ENCODE measurements around the gene UNG. TPM values are rescaled to one million over a fixed set of nuclear protein-coding genes. Genes with fewer than 3 reads are reported as not detected.
"Not testable (repeated sequence)": the region's sequence is repeated elsewhere in the genome, so short reads cannot be mapped to it uniquely, and the experiment has no call there.

Gene UNG
- total RNA-seq, 1 donor from 2014 or later: 40.8 TPM

GRCh38 chr12:109116611-109116949 is 19.2 kb downstream of the UNG start:
- DNase-seq (ENCODE audit: extremely low read depth, low read depth, low spot score): no peak

- no peak for DNase-seq (ENCODE audit: extremely low read depth, low read depth, low spot score)
Observed at GRCh38 chr12:109120095-109120494, 22.7 kb downstream of the UNG start.

DNA sequence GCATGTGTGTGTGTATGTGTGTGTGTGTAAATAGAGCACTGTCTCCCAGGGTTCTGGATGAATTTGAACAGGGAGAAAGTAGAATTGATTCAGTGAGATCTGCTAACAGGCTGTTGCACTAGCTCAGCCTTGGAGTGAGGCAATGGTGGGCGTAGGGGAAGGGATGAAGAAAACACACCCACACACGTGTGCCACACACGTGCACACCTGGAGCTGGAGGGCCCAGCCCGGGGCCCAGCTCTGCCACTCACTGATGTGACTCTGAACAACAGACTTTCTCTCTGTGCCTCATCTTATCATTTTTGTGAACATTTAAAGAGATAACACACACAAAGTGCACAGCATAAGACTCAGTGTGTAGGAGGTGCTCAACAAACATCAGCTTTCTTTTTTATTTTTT is 23.2 kb downstream of the UNG start:
- DNase-seq (ENCODE audit: extremely low read depth, low read depth, low spot score): no peak

GRCh38 chr12:109121346-109121880 is 24.0 kb downstream of the UNG start:
- no peak for DNase-seq (ENCODE audit: extremely low read depth, low read depth, low spot score)

GRCh38 chr12:109124878-109125648 is 27.7 kb downstream of the UNG start:
- DNase-seq (ENCODE audit: extremely low read depth, low read depth, low spot score): no peak

DNA sequence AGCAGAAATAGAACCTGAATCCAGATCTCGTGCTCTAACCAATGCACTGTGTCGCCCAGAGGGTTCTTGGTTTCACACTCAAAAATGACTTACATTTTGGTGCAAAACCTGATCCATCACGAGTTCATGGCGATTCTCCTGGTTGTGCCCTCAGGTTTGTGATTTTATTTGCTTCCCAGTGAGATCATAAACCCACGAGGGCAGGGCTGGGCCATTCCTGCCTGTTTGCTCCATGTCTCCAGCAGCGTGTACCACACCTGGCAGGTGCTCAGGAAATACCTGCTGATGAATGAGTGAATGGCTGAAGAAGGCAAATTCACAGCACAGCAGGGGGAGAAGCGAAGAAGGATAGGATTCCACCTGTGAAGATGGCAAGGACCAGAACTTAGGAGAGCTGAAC is 28.4 kb downstream of the UNG start:
- no peak for DNase-seq (ENCODE audit: extremely low read depth, low read depth, low spot score)

- no peak for DNase-seq (ENCODE audit: extremely low read depth, low read depth, low spot score)
Observed at GRCh38 chr12:109126784-109127183, 29.4 kb downstream of the UNG start.

DNA sequence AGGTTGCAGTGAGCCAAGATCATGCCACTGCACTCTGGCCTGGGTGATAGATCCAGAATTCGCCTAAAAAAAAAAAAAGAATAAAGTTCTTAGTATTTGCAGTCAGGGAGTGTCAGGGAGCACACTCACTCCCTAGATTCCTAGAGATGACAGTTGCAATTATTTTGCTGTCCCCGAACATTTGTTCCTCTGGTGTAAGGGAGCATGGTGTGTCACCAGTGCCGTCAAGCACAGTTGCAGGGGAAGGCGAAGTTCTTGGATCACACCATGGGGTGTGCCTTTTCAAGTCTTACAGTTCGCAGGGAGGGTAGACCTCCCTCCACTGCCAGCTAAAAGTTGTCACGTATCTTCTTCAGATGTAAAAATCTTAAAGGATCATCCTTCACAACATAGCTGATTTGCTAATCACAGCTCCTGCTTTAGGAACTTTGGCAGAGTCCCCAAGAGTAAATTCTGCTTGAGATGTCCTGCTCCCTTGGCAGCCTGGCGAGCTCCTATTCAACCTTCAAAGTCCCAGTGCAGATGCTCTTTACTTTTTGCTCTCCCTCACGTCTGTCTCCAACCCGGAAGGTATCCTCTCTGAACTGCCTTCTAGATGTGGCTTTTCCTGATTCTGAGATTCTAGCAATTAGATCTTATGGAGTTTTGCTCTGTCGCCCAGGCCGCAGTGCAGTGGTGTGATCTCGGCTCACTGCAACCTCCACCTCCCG is 30.3 kb downstream of the UNG start:
- DNase-seq (ENCODE audit: extremely low read depth, low read depth, low spot score): no peak

GRCh38 chr12:109130297-109131153 is 33.1 kb downstream of the UNG start:
- no peak for DNase-seq (ENCODE audit: extremely low read depth, low read depth, low spot score)

DNA sequence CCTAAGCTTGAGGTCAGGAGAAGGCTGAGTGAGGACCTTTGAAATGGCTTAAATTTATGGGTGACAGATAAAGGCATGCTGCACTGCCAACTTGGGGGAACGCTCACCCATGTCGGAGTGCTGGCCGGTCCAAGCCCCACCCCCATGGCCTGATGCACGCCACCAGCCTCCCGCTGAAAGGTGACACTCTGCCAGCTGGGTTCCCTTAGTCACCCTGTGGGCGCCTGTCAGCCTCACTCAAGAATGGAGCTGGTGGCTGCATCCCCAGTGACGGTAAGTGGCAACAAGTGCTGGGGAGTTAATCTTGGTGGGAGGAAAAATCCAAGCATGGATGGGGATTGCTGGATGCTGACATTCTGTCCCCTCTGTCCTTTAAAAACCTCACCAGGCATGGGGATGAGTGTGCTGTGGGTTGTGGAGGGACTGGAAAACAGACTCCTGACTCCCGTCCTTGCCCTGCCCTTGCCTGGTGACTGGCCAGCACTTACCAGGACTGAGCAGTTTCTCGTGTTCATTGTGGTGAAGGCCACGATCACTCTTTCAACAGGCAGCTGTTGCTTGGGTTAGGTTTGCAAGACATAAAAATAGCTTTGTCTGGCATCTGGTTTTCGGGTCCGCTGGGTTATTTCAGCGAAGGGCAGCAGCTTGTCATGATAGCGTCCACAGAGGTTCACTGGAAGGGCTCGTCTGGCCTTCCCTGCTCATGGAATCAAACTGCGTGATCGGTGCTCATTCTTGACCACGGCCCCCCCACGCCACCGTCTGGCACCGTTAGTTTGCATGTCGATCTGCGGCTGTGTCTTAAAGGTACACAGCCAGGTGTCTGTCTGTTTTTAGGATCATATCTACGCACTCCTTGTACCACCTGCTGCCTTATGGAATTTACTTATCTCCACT is 34.0 kb downstream of the UNG start:
- DNase-seq (ENCODE audit: extremely low read depth, low read depth, low spot score): no peak

DNA sequence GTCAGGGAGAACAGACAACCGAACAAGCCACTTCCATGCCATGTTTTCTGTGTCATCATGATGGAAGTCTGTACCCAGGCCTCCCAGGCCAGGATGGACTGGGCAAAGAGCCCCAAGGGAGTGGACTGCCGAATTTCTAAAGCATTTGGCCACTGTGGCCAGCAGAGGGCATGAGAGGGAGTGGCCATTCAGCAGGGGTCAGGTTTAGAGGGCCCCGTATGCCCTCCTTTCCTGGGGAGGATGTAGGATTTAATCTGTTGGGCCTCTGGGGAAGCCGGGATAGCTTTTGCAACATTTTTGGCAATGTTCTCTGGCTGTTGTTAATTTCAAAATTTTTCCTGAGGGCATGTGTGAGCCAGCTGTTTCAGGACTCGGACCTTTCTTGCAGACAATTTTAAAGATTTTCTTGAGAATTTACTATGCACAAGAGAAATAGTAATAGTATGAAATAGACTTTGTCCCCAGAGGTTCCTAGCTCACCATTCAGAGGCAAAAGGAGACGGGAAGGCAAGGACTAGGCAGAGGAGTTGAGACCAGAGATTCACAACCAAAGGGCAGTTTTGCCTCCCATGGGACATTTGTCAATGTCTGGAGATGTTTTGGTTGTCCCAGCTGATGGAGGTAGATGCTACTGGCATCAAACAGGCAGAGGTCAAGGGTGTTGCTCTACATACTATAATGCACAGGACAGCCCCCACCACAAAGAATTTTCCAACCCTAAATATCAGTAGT is 37.0 kb downstream of the UNG start:
- DNase-seq (ENCODE audit: extremely low read depth, low read depth, low spot score): no peak

DNA sequence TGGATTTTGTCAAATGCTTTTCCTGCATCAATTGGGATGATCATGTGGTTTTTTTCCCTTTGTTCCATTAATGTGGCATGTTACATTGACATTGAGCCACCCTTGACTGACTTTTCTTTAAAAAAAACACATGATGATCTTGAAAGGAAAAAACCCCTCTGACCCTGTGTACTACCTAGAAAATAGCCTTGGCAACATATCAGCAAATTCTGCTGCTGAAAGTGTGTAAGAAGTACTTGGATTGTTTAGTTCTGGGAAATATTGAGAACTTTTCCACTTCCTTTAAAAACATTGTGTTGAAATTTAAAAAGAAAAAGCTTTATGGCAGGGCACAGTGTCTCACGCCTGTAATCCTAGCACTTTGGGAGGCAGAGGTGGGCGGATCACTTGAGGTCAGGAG is 39.7 kb downstream of the UNG start:
- no peak for DNase-seq (ENCODE audit: extremely low read depth, low read depth, low spot score)

- DNase-seq (ENCODE audit: extremely low read depth, low read depth, low spot score): no peak
Observed at GRCh38 chr12:109139360-109139759, 42.0 kb downstream of the UNG start.

DNA sequence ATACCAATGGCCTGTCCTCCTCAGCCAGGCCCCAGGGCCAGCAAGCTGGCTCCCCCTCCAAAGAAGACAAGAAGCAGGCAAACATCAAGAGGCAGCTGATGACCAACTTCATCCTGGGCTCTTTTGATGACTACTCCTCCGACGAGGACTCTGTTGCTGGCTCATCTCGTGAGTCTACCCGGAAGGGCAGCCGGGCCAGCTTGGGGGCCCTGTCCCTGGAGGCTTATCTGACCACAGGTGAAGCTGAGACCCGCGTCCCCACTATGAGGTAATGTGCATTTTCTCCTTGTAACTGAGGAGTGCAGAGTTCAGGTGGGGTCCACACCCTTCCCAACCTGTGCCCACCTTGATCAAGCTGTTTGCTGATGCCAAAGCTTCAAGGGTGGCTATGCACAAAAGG is 42.4 kb downstream of the UNG start:
- DNase-seq (ENCODE audit: extremely low read depth, low read depth, low spot score): no peak

GRCh38 chr12:109140560-109140959 is 43.2 kb downstream of the UNG start:
- no peak for DNase-seq (ENCODE audit: extremely low read depth, low read depth, low spot score)

GRCh38 chr12:109144224-109144623 is 46.8 kb downstream of the UNG start:
- no peak for DNase-seq (ENCODE audit: extremely low read depth, low read depth, low spot score)

DNA sequence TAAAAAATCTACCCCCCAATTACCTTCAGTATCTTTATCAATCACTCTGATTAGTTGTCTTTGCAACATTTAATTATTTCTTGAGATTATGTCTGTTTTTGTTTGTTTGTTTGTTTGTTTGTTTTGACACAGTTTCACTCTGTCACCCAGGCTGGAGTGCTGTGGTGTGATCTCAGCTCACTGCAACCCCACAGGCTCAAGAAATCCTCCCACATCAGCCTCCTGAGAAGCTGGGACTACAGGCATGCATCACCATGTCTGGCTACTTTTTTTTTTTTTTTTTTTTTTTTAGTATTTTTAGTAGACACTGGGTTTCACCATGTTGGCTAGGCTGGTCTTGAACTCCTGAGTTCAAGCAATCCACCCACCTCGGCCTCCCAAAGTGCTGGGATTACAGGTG is 49.7 kb downstream of the UNG start:
- not testable (repeated sequence) for DNase-seq (ENCODE audit: extremely low read depth, low read depth, low spot score)

DNA sequence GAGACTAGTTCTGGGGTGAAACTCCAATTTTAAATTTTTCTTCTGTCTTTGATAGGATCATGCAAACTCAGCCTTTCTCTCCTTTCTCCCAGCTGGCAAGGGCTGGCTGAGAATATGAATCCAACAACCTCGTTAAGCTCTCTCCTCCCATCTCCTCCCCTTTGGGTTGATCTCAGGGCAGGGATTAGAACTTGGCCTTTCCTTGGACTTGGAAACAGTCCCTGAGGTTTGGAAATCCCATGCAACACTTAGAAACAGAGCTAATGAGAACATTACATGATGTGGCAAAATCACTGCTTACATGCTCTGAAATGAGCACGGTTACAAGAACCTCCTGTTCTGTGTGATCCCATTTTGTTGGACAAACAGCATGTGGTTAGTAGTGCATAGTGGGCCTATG is 50.6 kb downstream of the UNG start:
- DNase-seq (ENCODE audit: extremely low read depth, low read depth, low spot score): no peak

GRCh38 chr12:109150124-109150640 is 52.8 kb downstream of the UNG start:
- DNase-seq (ENCODE audit: extremely low read depth, low read depth, low spot score): no peak
